Osteocyte (in vitro differentiated cells): Measurements from ENCODE around the gene SLC22A14. TPM values are rescaled to one million over a fixed set of nuclear protein-coding genes. Genes with fewer than 3 reads are reported as not detected.
A peak's percentile ranks its signal among the peaks of the same experiment; 100 is the strongest.

ENCODE experiments used
- DNase-seq: peaks from one replicate; pipeline ENCODE4 v3.0.0; 2021; ENCODE audit warnings: mixed read lengths; ENCODE audit not compliant: unreplicated experiment; ENCODE audit errors: extremely low spot score
- H3K27ac Mint-ChIP-seq: one replicate; pipeline ENCODE4 v1.8.0; 2021; ENCODE audit warnings: mild to moderate bottlenecking, mixed read lengths; ENCODE audit not compliant: unreplicated experiment
- H3K27me3 Mint-ChIP-seq: one replicate; pipeline ENCODE4 v1.8.0; 2021; ENCODE audit warnings: mixed read lengths; ENCODE audit not compliant: unreplicated experiment
- H3K36me3 Mint-ChIP-seq: one replicate; pipeline ENCODE4 v1.8.0; 2021; ENCODE audit warnings: mixed read lengths; ENCODE audit not compliant: unreplicated experiment
- H3K4me1 Mint-ChIP-seq: one replicate; pipeline ENCODE4 v1.8.0; 2021; ENCODE audit warnings: mixed read lengths; ENCODE audit not compliant: unreplicated experiment
- H3K4me3 Mint-ChIP-seq: one replicate; pipeline ENCODE4 v1.8.0; 2021; ENCODE audit warnings: mild to moderate bottlenecking, moderate library complexity, mixed read lengths; ENCODE audit not compliant: unreplicated experiment
- H3K9me3 Mint-ChIP-seq: one replicate; pipeline ENCODE4 v1.8.0; 2021; ENCODE audit warnings: mixed read lengths; ENCODE audit not compliant: unreplicated experiment
- CTCF ChIP-seq: fragments of 200-600 bp; sonication (generic); IDR thresholded peaks from 2 replicates; pipeline ENCODE4 v1.5.0; 2021; ENCODE audit warnings: antibody characterized with exemption, mild to moderate bottlenecking, moderate library complexity
- total RNA-seq: library from RNA; stranded (reverse); gene quantifications from 2 replicates; pipeline ENCODE4 v1.2.1, GENCODE V29; 2021

The SLC22A14 gene
- total RNA-seq, 1 donor from 2014 or later = 0.30 TPM

GRCh38 chr3:38313263-38313662 lies 31.2 kb downstream of the SLC22A14 start:
- no peaks in the 10 kb centered on the region for H3K36me3 Mint-ChIP-seq
- DNase-seq = peak; percentile 81
- no peak for TF ChIP-seq CTCF
- no peak overlapping the region for H3K27ac Mint-ChIP-seq
- no peaks in the 10 kb centered on the region for H3K4me1 Mint-ChIP-seq
- H3K27me3 Mint-ChIP-seq = no peaks in the 10 kb centered on the region
- no peak overlapping the region for H3K4me3 Mint-ChIP-seq
- no peaks in the 10 kb centered on the region for H3K9me3 Mint-ChIP-seq

GRCh38 chr3:38313695-38314094 lies 31.6 kb downstream of the SLC22A14 start:
- no peak for TF ChIP-seq CTCF
- Mint-ChIP-seq H3K4me3 (no peak overlapping the region), H3K27ac (no peak overlapping the region), H3K4me1 (no peaks in the 10 kb centered on the region), H3K27me3 (no peaks in the 10 kb centered on the region), H3K36me3 (no peaks in the 10 kb centered on the region), H3K9me3 (no peaks in the 10 kb centered on the region)
- peak; percentile 59 for DNase-seq

GRCh38 chr3:38314112-38314763 lies 32.1 kb downstream of the SLC22A14 start:
- no peak for TF ChIP-seq CTCF
- Mint-ChIP-seq H3K4me1 (no peaks in the 10 kb centered on the region), H3K36me3 (no peaks in the 10 kb centered on the region), H3K4me3 (no peak overlapping the region), H3K27ac (no peak overlapping the region), H3K27me3 (no peaks in the 10 kb centered on the region), H3K9me3 (no peaks in the 10 kb centered on the region)
- DNase-seq = peak; percentile 59

GRCh38 chr3:38314764-38315487 lies 32.8 kb downstream of the SLC22A14 start:
- H3K36me3 Mint-ChIP-seq = no peaks in the 10 kb centered on the region
- no peaks in the 10 kb centered on the region for H3K9me3 Mint-ChIP-seq
- H3K4me3 Mint-ChIP-seq = no peak overlapping the region
- no peaks in the 10 kb centered on the region for H3K4me1 Mint-ChIP-seq
- no peak overlapping the region for H3K27ac Mint-ChIP-seq
- no peak for TF ChIP-seq CTCF
- peak; percentile 70 for DNase-seq
- no peaks in the 10 kb centered on the region for H3K27me3 Mint-ChIP-seq

GRCh38 chr3:38315488-38316230 lies 33.6 kb downstream of the SLC22A14 start:
- Mint-ChIP-seq H3K27me3 (no peaks in the 10 kb centered on the region), H3K9me3 (peaks cover 2% of the 10 kb centered on the region), H3K4me3 (no peak overlapping the region), H3K36me3 (no peaks in the 10 kb centered on the region), H3K4me1 (no peaks in the 10 kb centered on the region), H3K27ac (no peak overlapping the region)
- no peak for TF ChIP-seq CTCF
- DNase-seq = peak; percentile 60
